ENCODE data around the gene PRDM15.

GRCh38 chr21:41768437-41769042 is 110.6 kb downstream of the PRDM15 start:
- TF ChIP-seq EP300 (IDR thresholded peaks at IDR 0.05): no peak
- no peak for TF ChIP-seq POLR2AphosphoS5 (IDR thresholded peaks at IDR 0.05)
- peak in 1 of 2 donors; percentile 10 for TF ChIP-seq CTCF (IDR thresholded peaks at IDR 0.05)

Data from suprapubic skin (tissue), 4 donors.